Activated T-helper 1 cell treated with anti-CD3 and anti-CD28 coated beads, Interleukin-2, amount 50 U/mL, for 16 hours (primary cell): ENCODE data around the gene CBX2.

Experiments
- DNase-seq, 2 donors: peaks; one replicate each; pipeline ENCODE4 v3.0.0-alpha.2; 2020; ENCODE audit warnings: low read depth in 1 of 2, low spot score in 1 of 2

The CBX2 gene

GRCh38 chr17:79799174-79799537, 21.2 kb downstream of the CBX2 start:
- no peak for DNase-seq

- no peak for DNase-seq
These were observed 21.8 kb downstream of the CBX2 start for GRCh38 chr17:79799538-79800324.

- no peak for DNase-seq
These were observed 22.6 kb downstream of the CBX2 start for GRCh38 chr17:79800325-79801155.

GRCh38 chr17:79801156-79802038, 23.4 kb downstream of the CBX2 start:
- DNase-seq, result no peak

GRCh38 chr17:79802039-79802735, 24.2 kb downstream of the CBX2 start:
- no peak for DNase-seq

- no peak for DNase-seq
These were observed 24.9 kb downstream of the CBX2 start for GRCh38 chr17:79802736-79803420.

GRCh38 chr17:79803421-79803996, 25.6 kb downstream of the CBX2 start:
- no peak for DNase-seq

- DNase-seq, result peak in 1 of 2 donors; percentile 52
These were observed 26.3 kb downstream of the CBX2 start for GRCh38 chr17:79803997-79804855.

GRCh38 chr17:79804856-79805696, 27.1 kb downstream of the CBX2 start:
- DNase-seq, result no peak

- DNase-seq, result no peak
These were observed 28.5 kb downstream of the CBX2 start for GRCh38 chr17:79806446-79806760.

- no peak for DNase-seq
These were observed 29.1 kb downstream of the CBX2 start for GRCh38 chr17:79806863-79807720.

- DNase-seq, result no peak
These were observed 31.0 kb downstream of the CBX2 start for GRCh38 chr17:79808763-79809529.

GRCh38 chr17:79809530-79810129, 31.7 kb downstream of the CBX2 start:
- no peak for DNase-seq

GRCh38 chr17:79810130-79811010, 32.4 kb downstream of the CBX2 start:
- peak; percentile 36 to 71 for DNase-seq
